GM18505 (cell line): ENCODE measurements around the gene CLTC.

ENCODE experiments used
- ATAC-seq: cut with Tn5 transposase; IDR thresholded peaks from one replicate; pipeline ENCODE4 v1.9.1; 2021; ENCODE audit not compliant: unreplicated experiment
- POLR2A ChIP-seq: IDR thresholded peaks from 4 replicates; pipeline ENCODE4 v1.6.1; 2011; ENCODE audit warnings: borderline replicate concordance; ENCODE audit not compliant: insufficient read depth, insufficient read length; ENCODE audit errors: extremely low read depth

The CLTC gene

DNA sequence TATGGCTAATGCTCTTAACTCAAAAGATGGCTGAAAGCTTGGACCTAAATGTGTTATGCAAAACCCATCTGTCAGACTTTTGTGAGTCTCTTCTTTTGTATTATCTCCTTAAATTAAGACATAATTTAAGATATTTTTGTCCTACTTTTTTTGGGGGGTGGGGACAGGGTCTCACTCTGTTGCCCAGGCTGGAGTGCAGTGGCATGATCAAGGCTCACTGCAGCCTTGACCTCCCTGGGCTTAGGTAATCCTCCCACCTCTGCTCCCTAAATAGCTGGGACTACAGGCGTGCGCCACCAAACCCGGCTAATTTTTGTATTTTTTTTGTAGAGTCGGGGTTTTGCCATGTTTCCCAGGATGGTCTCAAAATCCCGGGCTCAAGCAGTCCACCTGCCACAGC lies 7.1 kb downstream of the CLTC start:
- TF ChIP-seq POLR2A, result no peak
- ATAC-seq, result no peak

DNA sequence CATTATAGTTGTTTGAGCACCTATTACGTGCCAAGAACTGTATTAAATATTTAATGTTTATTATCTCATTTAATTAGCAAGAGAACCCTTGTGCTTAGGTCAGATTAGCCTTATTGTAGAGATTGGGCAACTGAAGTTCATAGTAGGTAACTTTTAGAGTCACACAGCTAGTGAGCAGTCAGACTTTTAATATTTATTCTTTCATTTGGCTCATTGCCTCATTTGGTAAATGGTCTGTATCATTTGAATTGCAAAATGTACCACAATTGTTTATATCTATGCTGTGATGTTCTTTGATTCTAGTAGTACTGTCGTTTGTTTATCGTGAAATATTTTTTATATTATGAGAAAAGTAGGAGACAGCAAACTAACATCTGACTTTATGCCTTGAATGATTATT lies 7.6 kb downstream of the CLTC start:
- no peak for TF ChIP-seq POLR2A
- no peak for ATAC-seq

DNA sequence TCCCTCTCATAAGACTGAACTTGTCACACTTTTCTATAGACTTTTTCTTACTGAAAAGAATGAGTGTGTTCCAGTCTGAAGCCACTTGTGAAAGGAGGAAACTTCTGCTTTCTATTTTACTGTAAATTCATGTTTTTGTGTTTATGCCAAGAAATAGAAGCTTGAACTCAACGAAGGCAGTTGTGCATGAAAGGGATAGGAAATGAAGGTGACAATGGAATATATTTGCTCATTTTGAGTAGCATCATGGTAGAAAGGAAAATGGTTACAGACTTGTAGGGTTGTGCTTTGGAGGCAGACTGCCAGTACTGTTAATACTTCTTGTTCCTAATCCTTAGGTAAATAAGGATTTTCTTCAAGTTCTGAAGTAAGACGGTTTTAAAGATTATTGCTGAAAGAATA lies 8.1 kb downstream of the CLTC start:
- TF ChIP-seq POLR2A, result no peak
- ATAC-seq, result no peak

DNA sequence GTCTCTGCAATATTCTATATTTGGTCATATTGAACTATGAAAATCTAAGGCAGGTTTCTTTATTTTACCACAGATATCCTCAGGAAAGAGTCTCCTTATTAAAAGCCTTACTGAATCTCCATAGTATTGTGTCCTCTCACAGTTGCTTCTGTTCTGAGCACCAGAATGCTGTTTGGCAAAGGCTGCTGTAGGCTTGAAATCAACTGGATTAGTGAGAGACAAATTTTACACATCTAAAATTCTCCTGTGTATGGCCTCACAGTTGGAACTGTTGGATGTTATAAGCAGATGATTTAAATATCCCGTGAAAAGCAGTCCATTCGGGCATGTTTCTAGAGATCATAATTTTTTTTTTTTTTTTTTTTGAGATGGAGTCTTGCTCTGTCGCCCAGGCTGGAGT lies 9.5 kb downstream of the CLTC start:
- TF ChIP-seq POLR2A, result no peak
- no peak for ATAC-seq

DNA sequence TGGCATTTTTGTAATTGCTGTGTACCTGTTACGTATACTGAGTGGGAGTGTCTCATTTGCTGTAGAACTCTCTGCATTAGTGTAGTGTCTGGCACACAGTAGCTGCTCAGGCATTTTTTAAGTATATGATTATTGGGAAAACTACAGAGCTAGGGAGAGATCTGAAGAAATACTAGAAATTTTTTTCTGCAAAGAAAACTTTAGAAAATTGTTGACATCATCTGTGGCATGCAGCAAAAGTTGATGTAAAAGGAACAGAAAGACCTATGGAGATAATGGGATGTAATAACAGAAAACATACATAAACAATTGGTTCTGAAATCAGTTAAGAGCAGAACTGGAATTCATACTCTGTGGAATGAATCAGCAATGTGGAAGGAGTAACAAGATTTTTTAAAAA lies 11.6 kb downstream of the CLTC start:
- TF ChIP-seq POLR2A, result no peak
- ATAC-seq, result no peak

DNA sequence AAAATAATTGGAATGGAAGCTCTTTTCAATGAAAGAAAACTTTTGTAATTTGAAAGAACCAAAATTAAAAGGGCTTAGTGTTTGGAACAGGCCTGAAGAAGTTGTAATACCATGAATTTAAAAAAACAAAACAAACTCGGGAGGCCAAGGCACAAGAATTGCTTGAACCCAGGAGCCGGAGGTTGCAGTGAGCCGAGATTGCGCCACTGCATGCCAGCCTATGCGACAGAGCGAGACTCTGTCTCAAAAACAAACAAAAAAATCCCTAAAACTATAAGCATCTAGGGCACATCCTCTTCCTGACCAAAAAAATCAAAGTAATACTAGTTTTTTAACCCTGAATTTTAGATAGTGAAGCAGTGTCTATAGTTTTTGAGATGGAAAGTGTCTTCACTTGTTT lies 12.7 kb downstream of the CLTC start:
- no peak for ATAC-seq
- TF ChIP-seq POLR2A, result no peak

DNA sequence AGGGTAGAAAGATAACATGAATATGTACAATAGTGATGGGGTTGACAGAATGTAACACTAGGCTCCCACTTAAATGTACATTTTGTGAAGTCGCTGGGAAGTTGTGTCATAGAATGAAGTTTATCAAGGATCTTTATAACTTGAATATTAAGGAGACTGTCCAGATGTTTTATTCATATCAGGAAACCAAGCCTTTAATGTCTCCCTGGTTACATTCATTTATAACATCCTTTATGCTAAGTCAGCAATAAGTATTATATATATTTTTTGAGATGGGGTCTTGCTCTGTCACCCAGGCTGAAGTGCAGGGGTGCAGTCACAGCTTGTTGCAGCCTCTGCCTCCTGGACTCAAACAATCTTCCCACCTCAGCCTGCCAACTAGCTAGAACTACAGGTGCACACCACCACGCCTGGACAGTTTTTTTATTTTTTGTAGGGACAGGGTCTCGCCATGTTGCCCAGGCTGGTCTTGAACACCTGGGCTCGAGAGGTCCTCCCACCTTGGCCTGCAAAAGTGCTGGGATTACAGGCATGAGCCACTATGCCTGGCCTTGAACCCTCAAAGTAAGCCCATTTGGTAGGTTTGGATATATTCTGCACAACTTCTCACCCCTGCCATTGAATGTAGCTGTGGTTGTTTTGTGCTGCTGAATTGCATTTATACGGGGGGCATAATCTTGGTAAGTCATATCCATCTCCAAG lies 14.1 kb downstream of the CLTC start:
- no peak for TF ChIP-seq POLR2A
- no peak for ATAC-seq

DNA sequence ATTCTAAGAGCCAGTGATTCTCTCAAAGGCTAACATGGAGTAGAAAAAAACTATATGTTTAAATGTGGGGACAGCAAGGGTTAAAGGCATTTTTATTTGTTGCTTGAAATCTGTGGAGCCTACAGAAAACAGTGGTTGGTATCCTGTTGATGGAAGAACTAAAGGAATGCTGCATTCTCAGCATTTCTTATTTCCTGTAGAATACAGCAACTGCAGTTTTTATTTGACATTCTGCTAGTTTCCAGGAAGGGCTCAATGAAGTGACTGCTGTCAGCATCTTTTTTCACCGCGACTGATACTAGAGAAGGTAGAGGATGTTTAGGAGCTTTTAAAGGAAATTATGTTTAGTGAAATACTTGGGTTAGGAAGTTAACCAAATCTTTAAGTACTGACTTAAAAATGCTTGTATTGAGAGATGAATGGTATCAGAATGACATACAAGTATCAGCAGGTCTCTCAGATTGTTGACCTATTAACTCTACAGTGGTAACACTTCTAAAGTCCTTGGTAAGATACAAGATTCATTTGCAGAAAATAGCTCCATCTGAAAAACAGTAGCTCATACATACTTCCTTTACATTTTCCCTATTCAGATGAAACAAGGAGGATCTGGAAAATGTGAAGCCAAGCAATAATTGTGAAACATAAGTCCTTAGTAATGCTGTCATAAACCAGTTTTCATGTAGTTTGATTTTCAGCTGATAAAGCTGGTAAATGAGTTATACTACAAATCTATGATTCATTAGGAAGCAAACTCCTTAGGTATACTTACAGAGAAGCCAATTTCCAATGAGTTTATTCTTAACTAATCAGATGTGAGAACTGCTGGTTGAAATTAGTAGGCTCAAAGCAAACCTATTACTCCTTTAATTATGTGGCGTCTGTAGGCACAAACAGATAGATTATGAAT lies 15.2 kb downstream of the CLTC start:
- no peak for TF ChIP-seq POLR2A
- ATAC-seq, result no peak

DNA sequence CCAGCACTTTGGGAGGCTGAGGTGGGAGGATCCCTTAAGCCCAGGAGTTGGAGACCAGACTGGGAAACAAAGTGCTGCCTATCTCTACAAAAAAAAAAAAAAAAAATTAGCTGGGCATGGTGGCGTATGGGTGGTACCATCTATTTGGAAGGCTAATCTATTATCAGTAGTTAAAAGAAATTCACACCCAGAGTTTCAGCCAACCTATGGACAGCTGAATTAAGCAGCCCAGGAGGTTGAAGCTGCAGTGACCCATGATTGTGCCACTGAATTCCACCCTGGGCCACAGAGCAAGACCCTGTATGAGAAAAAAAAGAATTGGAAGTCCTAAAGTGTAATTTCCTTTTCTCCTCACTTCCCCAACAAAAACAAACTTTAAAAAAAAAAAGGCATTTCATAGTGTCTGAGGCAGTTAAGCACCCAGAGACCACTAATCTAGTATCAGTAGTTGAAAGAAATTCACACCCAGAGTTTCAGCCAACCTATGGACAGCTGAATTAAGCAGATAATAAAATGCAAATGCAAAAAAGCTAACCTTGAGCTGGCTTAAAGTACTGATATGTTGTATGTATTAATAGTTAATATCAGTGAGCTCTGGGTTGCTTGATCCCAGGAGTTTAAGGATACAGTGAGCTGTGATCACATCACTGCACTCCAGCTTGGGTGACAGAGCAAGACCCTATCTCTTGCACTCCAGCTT lies 18.1 kb downstream of the CLTC start:
- no peak for ATAC-seq
- TF ChIP-seq POLR2A, result no peak

DNA sequence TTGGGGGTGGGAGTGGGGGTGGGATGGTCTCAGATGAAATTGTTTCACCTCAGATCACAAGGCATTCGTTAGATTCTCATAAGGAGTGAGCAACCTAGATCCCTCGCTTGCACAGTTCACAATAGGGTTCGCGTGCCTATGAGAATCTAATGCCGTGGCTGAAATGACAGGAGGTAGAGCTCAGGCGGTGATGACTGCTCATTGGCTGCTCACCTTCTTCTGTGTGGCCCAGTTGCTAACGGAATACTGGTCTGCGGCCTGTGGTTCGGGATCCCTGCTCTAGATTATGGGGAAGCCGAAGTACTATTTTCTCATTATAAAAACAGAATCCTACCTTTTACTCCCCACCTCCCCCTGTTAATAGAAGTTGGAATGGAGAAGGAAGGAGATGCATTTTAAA lies 18.9 kb downstream of the CLTC start:
- ATAC-seq, result no peak
- no peak for TF ChIP-seq POLR2A

DNA sequence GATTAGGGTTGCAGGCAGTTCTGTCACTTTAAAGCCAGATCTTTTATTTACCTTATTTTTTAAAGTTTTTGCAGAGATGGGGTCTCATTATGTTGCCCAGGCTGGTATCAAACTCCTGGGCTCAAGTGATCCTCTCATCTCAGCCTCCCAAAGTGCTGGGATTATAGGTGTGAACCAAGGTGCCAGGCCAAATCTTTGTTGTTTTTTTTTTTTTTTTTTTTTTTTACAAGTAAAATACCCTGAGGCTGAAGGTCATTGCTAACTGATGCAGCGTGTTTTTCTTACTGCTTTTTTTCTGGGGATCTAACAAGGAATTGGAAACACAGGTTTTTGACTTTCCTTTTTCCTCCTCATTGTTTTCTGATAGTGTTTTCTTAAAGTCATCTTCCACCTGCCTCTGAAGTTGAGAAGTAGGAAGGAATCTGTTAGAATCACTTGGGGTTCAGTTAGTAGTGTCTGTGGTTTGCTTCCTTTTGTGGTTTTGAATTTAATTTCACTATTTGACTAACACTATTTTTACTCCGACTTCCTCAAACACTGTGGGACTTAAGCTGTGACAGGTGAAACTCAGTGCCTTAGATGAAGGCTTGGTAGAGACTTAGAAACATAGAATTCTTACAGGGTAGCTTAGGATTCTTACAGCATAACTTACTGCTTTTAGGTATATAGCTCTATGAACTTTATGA lies 22.2 kb downstream of the CLTC start:
- ATAC-seq, result peak; percentile 82
- no peak for TF ChIP-seq POLR2A

DNA sequence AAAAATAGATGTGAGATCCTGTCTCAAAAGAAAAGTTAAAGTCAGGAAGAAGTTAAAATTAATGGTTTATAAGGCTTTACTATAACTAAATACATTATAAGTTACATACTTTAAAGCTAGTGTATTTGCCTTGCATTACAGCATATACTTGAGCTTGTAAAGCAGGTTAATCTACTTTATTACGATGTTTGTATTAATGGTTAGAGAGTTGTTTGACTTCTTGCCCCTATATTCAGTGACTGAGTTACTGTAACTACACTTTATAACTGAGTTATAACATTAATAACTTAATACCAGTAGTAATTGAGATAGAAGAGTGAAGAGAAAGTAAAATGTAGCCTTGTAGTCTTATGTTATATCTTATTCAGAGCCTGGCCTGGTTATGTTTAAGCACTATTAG lies 22.9 kb downstream of the CLTC start:
- ATAC-seq, result no peak
- TF ChIP-seq POLR2A, result no peak
